Large intestine (tissue), 3 donors: Measurements from ENCODE around the gene ANKRD44. TPM values are rescaled to one million over a fixed set of nuclear protein-coding genes. Genes with fewer than 3 reads are reported as not detected.

Experiments used
- DNase-seq, 2 donors: peaks; one replicate each; pipeline versions ENCODE4 v3.0.0 to v3.0.0-alpha.2; 2013
- H3K27ac ChIP-seq: one replicate; pipeline ENCODE4 v1.5.1; 2013; ENCODE audit warnings: low read length
- H3K27me3 ChIP-seq: 2 replicates; pipeline ENCODE4 v1.6.1; 2013; ENCODE audit warnings: low read length; ENCODE audit not compliant: control insufficient read depth, insufficient read depth
- H3K36me3 ChIP-seq: 2 replicates; pipeline ENCODE4 v1.6.1; 2013; ENCODE audit warnings: low read length; ENCODE audit not compliant: control insufficient read depth, insufficient read depth
- H3K4me1 ChIP-seq: one replicate; pipeline ENCODE4 v1.6.1; 2013; ENCODE audit warnings: low read length; ENCODE audit not compliant: control insufficient read depth, insufficient read depth
- H3K4me3 ChIP-seq: one replicate; pipeline ENCODE4 v1.5.1; 2013; ENCODE audit warnings: low read length
- H3K9me3 ChIP-seq: one replicate; pipeline ENCODE4 v1.6.1; 2013; ENCODE audit warnings: mild to moderate bottlenecking, low read depth, low read length, moderate library complexity; ENCODE audit not compliant: control insufficient read depth
- WGBS: methylation state at CpG from one replicate; pipeline ENCODE4 v1.1.5; 2013; ENCODE audit warnings: low lambda C conversion rate; ENCODE audit not compliant: insufficient coverage; 5-methylcytosine and 5-hydroxymethylcytosine counted together
- polyA plus RNA-seq: library from polyadenylated mRNA; unstranded; fragments of 120-200 nt; gene quantifications from one replicate; pipeline ENCODE4 v1.2.1, GENCODE V29; 2013

The ANKRD44 gene
- polyA plus RNA-seq, 1 donor: 8.4 TPM

- H3K4me3 ChIP-seq: no peak overlapping the region
- WGBS: no CpG with 5 or more reads among the region's 1 CpG
- H3K9me3 ChIP-seq: no peaks in the 10 kb centered on the region
- H3K27ac ChIP-seq: no peak overlapping the region
- H3K4me1 ChIP-seq: peaks cover 5% of the 10 kb centered on the region
- H3K27me3 ChIP-seq: peaks cover 13% of the 10 kb centered on the region
- H3K36me3 ChIP-seq: no peaks in the 10 kb centered on the region
- DNase-seq: no peak
These were observed 3.2 kb downstream of the ANKRD44 start for GRCh38 chr2:197307236-197307932.

- no peak overlapping the region for H3K27ac ChIP-seq
- no CpG with 5 or more reads among the region's 3 CpGs for WGBS
- H3K9me3 ChIP-seq: no peaks in the 10 kb centered on the region
- H3K4me1 ChIP-seq: peaks cover 5% of the 10 kb centered on the region
- DNase-seq: no peak
- no peaks in the 10 kb centered on the region for H3K36me3 ChIP-seq
- peaks cover 13% of the 10 kb centered on the region for H3K27me3 ChIP-seq
- no peak overlapping the region for H3K4me3 ChIP-seq
These were observed 3.9 kb downstream of the ANKRD44 start for GRCh38 chr2:197306696-197307040.

- Histone ChIP-seq H3K27me3 (peaks cover 9% of the 10 kb centered on the region), H3K9me3 (no peaks in the 10 kb centered on the region), H3K27ac (no peak overlapping the region), H3K4me3 (no peak overlapping the region), H3K4me1 (peaks cover 5% of the 10 kb centered on the region), H3K36me3 (no peaks in the 10 kb centered on the region)
- WGBS: no CpG with 5 or more reads among the region's 5 CpGs
- DNase-seq: no peak
These were observed 4.4 kb downstream of the ANKRD44 start for GRCh38 chr2:197306024-197306695.

GRCh38 chr2:197304556-197305011 is 6.0 kb downstream of the ANKRD44 start:
- DNase-seq: no peak
- Histone ChIP-seq H3K27me3 (peaks cover 5% of the 10 kb centered on the region), H3K4me3 (no peak overlapping the region), H3K4me1 (peaks cover 2% of the 10 kb centered on the region), H3K36me3 (no peaks in the 10 kb centered on the region), H3K9me3 (no peaks in the 10 kb centered on the region), H3K27ac (no peak overlapping the region)
- WGBS: no CpG with 5 or more reads among the region's 3 CpGs

GRCh38 chr2:197300139-197300538 is 10.4 kb downstream of the ANKRD44 start:
- 69% methylated on average over 2 of the region's 2 CpGs for WGBS
- no peaks in the 10 kb centered on the region for H3K27me3 ChIP-seq

GRCh38 chr2:197298609-197299008 is 12.0 kb downstream of the ANKRD44 start:
- no CpG with 5 or more reads among the region's 4 CpGs for WGBS
- Histone ChIP-seq H3K36me3 (no peaks in the 10 kb centered on the region), H3K9me3 (peaks cover 7% of the 10 kb centered on the region), H3K4me3 (no peak overlapping the region), H3K27ac (no peak overlapping the region), H3K27me3 (no peaks in the 10 kb centered on the region), H3K4me1 (no peaks in the 10 kb centered on the region)
- DNase-seq: no peak

More at GRCh38 chr2:197300139-197300538, 10.4 kb downstream of the ANKRD44 start:
- DNase-seq: no peak
- H3K4me1 ChIP-seq: no peaks in the 10 kb centered on the region
- H3K27ac ChIP-seq: no peak overlapping the region
- no peaks in the 10 kb centered on the region for H3K36me3 ChIP-seq
- H3K4me3 ChIP-seq: no peak overlapping the region
- H3K9me3 ChIP-seq: peaks cover 7% of the 10 kb centered on the region

GRCh38 chr2:197297772-197298318 is 12.7 kb downstream of the ANKRD44 start:
- peaks cover 7% of the 10 kb centered on the region for H3K9me3 ChIP-seq
- no peak overlapping the region for H3K4me3 ChIP-seq
- no peaks in the 10 kb centered on the region for H3K4me1 ChIP-seq
- 100% methylated on average over 1 of the region's 4 CpGs for WGBS
- no peaks in the 10 kb centered on the region for H3K27me3 ChIP-seq
- H3K36me3 ChIP-seq: no peaks in the 10 kb centered on the region
- no peak overlapping the region for H3K27ac ChIP-seq
- DNase-seq: no peak

GRCh38 chr2:197297266-197297665 is 13.3 kb downstream of the ANKRD44 start:
- H3K27ac ChIP-seq: no peak overlapping the region
- H3K36me3 ChIP-seq: no peaks in the 10 kb centered on the region
- H3K27me3 ChIP-seq: no peaks in the 10 kb centered on the region
- peaks cover 7% of the 10 kb centered on the region for H3K9me3 ChIP-seq
- no peaks in the 10 kb centered on the region for H3K4me1 ChIP-seq
- no peak overlapping the region for H3K4me3 ChIP-seq
- no peak for DNase-seq
- WGBS: no CpG with 5 or more reads among the region's 2 CpGs

GRCh38 chr2:197296835-197297234 is 13.7 kb downstream of the ANKRD44 start:
- H3K4me1 ChIP-seq: no peaks in the 10 kb centered on the region
- no peak overlapping the region for H3K4me3 ChIP-seq
- DNase-seq: no peak
- H3K27me3 ChIP-seq: no peaks in the 10 kb centered on the region
- H3K36me3 ChIP-seq: no peaks in the 10 kb centered on the region
- H3K9me3 ChIP-seq: peaks cover 7% of the 10 kb centered on the region
- WGBS: 94% methylated on average over 2 of the region's 2 CpGs
- H3K27ac ChIP-seq: no peak overlapping the region

GRCh38 chr2:197294260-197294659 is 16.3 kb downstream of the ANKRD44 start:
- no peak for DNase-seq
- no peaks in the 10 kb centered on the region for H3K27me3 ChIP-seq
- WGBS: no CpG with 5 or more reads among the region's 3 CpGs
- H3K4me1 ChIP-seq: no peaks in the 10 kb centered on the region
- peaks cover 7% of the 10 kb centered on the region for H3K9me3 ChIP-seq
- no peaks in the 10 kb centered on the region for H3K36me3 ChIP-seq
- no peak overlapping the region for H3K27ac ChIP-seq
- no peak overlapping the region for H3K4me3 ChIP-seq
